Measurements from ENCODE around the gene ATP1A1.

DNA sequence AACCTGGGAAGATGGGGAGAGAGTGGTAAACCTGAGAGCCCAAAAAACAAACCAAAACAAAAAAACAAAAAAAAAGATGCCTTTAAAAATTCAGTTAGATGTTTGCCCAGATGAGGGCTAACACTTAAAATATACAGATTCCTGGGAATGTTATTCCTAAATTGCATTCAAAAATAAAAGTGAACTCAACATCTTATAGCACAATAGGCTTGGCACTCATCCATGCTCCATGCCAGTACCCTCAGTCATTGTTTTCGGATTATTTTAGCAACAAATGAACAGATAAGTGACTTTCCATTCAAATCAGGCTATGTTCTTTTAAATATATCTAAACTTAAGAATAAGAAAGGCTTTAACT is 3.7 kb downstream of the ATP1A1 start:
- TF ChIP-seq, protein P1, sequence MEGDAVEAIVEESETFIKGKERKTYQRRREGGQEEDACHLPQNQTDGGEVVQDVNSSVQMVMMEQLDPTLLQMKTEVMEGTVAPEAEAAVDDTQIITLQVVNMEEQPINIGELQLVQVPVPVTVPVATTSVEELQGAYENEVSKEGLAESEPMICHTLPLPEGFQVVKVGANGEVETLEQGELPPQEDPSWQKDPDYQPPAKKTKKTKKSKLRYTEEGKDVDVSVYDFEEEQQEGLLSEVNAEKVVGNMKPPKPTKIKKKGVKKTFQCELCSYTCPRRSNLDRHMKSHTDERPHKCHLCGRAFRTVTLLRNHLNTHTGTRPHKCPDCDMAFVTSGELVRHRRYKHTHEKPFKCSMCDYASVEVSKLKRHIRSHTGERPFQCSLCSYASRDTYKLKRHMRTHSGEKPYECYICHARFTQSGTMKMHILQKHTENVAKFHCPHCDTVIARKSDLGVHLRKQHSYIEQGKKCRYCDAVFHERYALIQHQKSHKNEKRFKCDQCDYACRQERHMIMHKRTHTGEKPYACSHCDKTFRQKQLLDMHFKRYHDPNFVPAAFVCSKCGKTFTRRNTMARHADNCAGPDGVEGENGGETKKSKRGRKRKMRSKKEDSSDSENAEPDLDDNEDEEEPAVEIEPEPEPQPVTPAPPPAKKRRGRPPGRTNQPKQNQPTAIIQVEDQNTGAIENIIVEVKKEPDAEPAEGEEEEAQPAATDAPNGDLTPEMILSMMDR (conservative IDR thresholded peaks at IDR 0.05; ENCODE audit: low read depth, low read length): no peak
- TF ChIP-seq EZH2 (IDR thresholded peaks at IDR 0.05; ENCODE audit: low read length, unreplicated experiment): no peak

Data from PC-3 (cell line).